ENCODE results near the gene GHRL.

Gene GHRL

GRCh38 chr3:10259036-10259435 lies 33.7 kb downstream of the GHRL start:
- H3K27ac ChIP-seq (ENCODE audit: low read length), result no peak overlapping the region
- H3K36me3 ChIP-seq (replicated peaks; ENCODE audit: low read depth, low read length), result peaks cover 58% of the 10 kb centered on the region
- peaks cover 19% of the 10 kb centered on the region for H4K20me1 ChIP-seq (ENCODE audit: insufficient read depth, low read length)
- no peak overlapping the region for H2AFZ ChIP-seq (ENCODE audit: low read depth, low read length)
- H3K9me3 ChIP-seq (ENCODE audit: insufficient read depth, low read length), result no peaks in the 10 kb centered on the region
- no peaks in the 10 kb centered on the region for H3K27me3 ChIP-seq (ENCODE audit: low read depth, low read length)
- no peak overlapping the region for H3K4me3 ChIP-seq (ENCODE audit: low read length)
- no peaks in the 10 kb centered on the region for H3K4me1 ChIP-seq (ENCODE audit: low read length)
- H3K4me2 ChIP-seq (ENCODE audit: low read length), result no peak overlapping the region
- H3K79me2 ChIP-seq (ENCODE audit: low read length), result peaks cover 77% of the 10 kb centered on the region
- TF ChIP-seq CTCF (IDR thresholded peaks at IDR 0.05; ENCODE audit: low read depth, low read length) (no peak), EZH2phosphoT487 (IDR thresholded peaks at IDR 0.05; ENCODE audit: low read depth) (no peak)
- H3K9ac ChIP-seq (ENCODE audit: low read length), result no peak overlapping the region

- Histone ChIP-seq H3K4me3 (ENCODE audit: low read length) (no peak overlapping the region), H3K9me3 (ENCODE audit: insufficient read depth, low read length) (no peaks in the 10 kb centered on the region), H3K9ac (ENCODE audit: low read length) (no peak overlapping the region), H3K4me1 (ENCODE audit: low read length) (no peaks in the 10 kb centered on the region), H3K36me3 (replicated peaks; ENCODE audit: low read depth, low read length) (peaks cover 57% of the 10 kb centered on the region), H2AFZ (ENCODE audit: low read depth, low read length) (no peak overlapping the region), H4K20me1 (ENCODE audit: insufficient read depth, low read length) (peaks cover 17% of the 10 kb centered on the region), H3K4me2 (ENCODE audit: low read length) (no peak overlapping the region), H3K27me3 (ENCODE audit: low read depth, low read length) (no peaks in the 10 kb centered on the region), H3K27ac (ENCODE audit: low read length) (no peak overlapping the region), H3K79me2 (ENCODE audit: low read length) (peaks cover 81% of the 10 kb centered on the region)
- TF ChIP-seq CTCF (IDR thresholded peaks at IDR 0.05; ENCODE audit: low read depth, low read length), result no peak
- TF ChIP-seq EZH2phosphoT487 (IDR thresholded peaks at IDR 0.05; ENCODE audit: low read depth), result no peak
Measured at GRCh38 chr3:10255835-10256234, 36.9 kb downstream of the GHRL start.

GRCh38 chr3:10253731-10254130 lies 39.0 kb downstream of the GHRL start:
- H3K9me3 ChIP-seq (ENCODE audit: insufficient read depth, low read length), result no peaks in the 10 kb centered on the region
- no peak overlapping the region for H3K9ac ChIP-seq (ENCODE audit: low read length)
- peaks cover 13% of the 10 kb centered on the region for H3K4me1 ChIP-seq (ENCODE audit: low read length)
- peaks cover 28% of the 10 kb centered on the region for H4K20me1 ChIP-seq (ENCODE audit: insufficient read depth, low read length)
- no peaks in the 10 kb centered on the region for H3K27me3 ChIP-seq (ENCODE audit: low read depth, low read length)
- no peak overlapping the region for H3K4me2 ChIP-seq (ENCODE audit: low read length)
- H3K27ac ChIP-seq (ENCODE audit: low read length), result no peak overlapping the region
- H2AFZ ChIP-seq (ENCODE audit: low read depth, low read length), result no peak overlapping the region
- peaks cover 82% of the 10 kb centered on the region for H3K79me2 ChIP-seq (ENCODE audit: low read length)
- peaks cover 53% of the 10 kb centered on the region for H3K36me3 ChIP-seq (replicated peaks; ENCODE audit: low read depth, low read length)
- H3K4me3 ChIP-seq (ENCODE audit: low read length), result no peak overlapping the region
- TF ChIP-seq EZH2phosphoT487 (IDR thresholded peaks at IDR 0.05; ENCODE audit: low read depth), result no peak
- TF ChIP-seq CTCF (IDR thresholded peaks at IDR 0.05; ENCODE audit: low read depth, low read length), result no peak

- Histone ChIP-seq H3K27me3 (ENCODE audit: low read depth, low read length) (no peaks in the 10 kb centered on the region), H3K27ac (ENCODE audit: low read length) (no peak overlapping the region), H4K20me1 (ENCODE audit: insufficient read depth, low read length) (peaks cover 27% of the 10 kb centered on the region), H2AFZ (ENCODE audit: low read depth, low read length) (no peak overlapping the region), H3K79me2 (ENCODE audit: low read length) (peaks cover 70% of the 10 kb centered on the region), H3K4me3 (ENCODE audit: low read length) (no peak overlapping the region), H3K4me1 (ENCODE audit: low read length) (peaks cover 19% of the 10 kb centered on the region), H3K9me3 (ENCODE audit: insufficient read depth, low read length) (no peaks in the 10 kb centered on the region), H3K36me3 (replicated peaks; ENCODE audit: low read depth, low read length) (peaks cover 46% of the 10 kb centered on the region), H3K9ac (ENCODE audit: low read length) (no peak overlapping the region), H3K4me2 (ENCODE audit: low read length) (0 out of 2 replicates have a peak overlapping the region, but pooled peaks have one; percentile 90)
- TF ChIP-seq CTCF (IDR thresholded peaks at IDR 0.05; ENCODE audit: low read depth, low read length), result no peak
- no peak for TF ChIP-seq EZH2phosphoT487 (IDR thresholded peaks at IDR 0.05; ENCODE audit: low read depth)
Measured at GRCh38 chr3:10251006-10251405, 41.7 kb downstream of the GHRL start.
